Nephron (organoid): ENCODE measurements around the gene KPNA5.
"Not testable (repeated sequence)": the region's sequence is repeated elsewhere in the genome, so short reads cannot be mapped to it uniquely, and the experiment has no call there.

Experiments
- H3K27ac Mint-ChIP-seq, 3 experiments: 2 replicates each; pipeline ENCODE4 v1.8.0; 2020; ENCODE audit warnings: mixed read lengths in 3 of 3, mild to moderate bottlenecking in 2 of 3, moderate library complexity in 1 of 3
- H3K27me3 Mint-ChIP-seq: 2 replicates; pipeline ENCODE4 v1.8.0; 2021; ENCODE audit warnings: low read depth, mild to moderate bottlenecking, moderate library complexity, mixed read lengths
- H3K36me3 Mint-ChIP-seq: 2 replicates; pipeline ENCODE4 v1.8.0; 2020; ENCODE audit warnings: low read depth, mixed read lengths
- H3K4me1 Mint-ChIP-seq: 2 replicates; pipeline ENCODE4 v1.8.0; 2020; ENCODE audit warnings: mixed read lengths
- H3K4me3 Mint-ChIP-seq, 3 experiments: 2 replicates each; pipeline ENCODE4 v1.8.0; 2020; ENCODE audit warnings: mild to moderate bottlenecking in 3 of 3, mixed read lengths in 3 of 3, moderate library complexity in 2 of 3
- H3K9me3 Mint-ChIP-seq: 2 replicates; pipeline ENCODE4 v1.8.0; 2020; ENCODE audit warnings: mixed read lengths
- TF ChIP-seq, protein P1 (sequence below), 3 experiments: fragments of 200-600 bp; sonication (generic); IDR thresholded peaks; one replicate each; pipeline ENCODE4 v1.5.0; 2021; ENCODE audit warnings: antibody characterized with exemption in 3 of 3; ENCODE audit not compliant: unreplicated experiment in 3 of 3

The KPNA5 gene

DNA sequence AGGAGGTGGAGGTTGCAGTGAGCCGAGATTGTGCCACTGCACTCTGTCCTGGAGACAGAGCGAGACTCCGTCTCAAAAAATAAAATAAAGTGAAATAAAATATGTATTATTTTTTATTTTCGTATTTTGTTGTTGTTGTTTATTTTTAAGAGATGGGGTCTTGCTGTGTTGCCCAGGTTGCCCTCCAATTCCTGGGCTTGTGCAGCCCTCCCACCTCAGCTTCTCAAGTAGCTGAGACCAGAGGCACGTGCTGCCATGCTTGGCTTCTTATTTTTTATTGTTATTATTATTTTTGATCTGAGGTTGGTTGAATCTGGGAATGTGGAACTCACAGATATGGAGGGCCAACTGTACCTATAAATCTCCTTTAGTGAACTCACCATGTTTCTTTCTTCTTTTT is 10.1 kb downstream of the KPNA5 start:
- Mint-ChIP-seq H3K4me1 (peaks cover 28% of the 10 kb centered on the region), H3K9me3 (no peaks in the 10 kb centered on the region), H3K4me3 (no peak overlapping the region), H3K27ac (no peak overlapping the region), H3K27me3 (no peaks in the 10 kb centered on the region), H3K36me3 (peaks cover 58% of the 10 kb centered on the region)
- TF ChIP-seq, protein P1, sequence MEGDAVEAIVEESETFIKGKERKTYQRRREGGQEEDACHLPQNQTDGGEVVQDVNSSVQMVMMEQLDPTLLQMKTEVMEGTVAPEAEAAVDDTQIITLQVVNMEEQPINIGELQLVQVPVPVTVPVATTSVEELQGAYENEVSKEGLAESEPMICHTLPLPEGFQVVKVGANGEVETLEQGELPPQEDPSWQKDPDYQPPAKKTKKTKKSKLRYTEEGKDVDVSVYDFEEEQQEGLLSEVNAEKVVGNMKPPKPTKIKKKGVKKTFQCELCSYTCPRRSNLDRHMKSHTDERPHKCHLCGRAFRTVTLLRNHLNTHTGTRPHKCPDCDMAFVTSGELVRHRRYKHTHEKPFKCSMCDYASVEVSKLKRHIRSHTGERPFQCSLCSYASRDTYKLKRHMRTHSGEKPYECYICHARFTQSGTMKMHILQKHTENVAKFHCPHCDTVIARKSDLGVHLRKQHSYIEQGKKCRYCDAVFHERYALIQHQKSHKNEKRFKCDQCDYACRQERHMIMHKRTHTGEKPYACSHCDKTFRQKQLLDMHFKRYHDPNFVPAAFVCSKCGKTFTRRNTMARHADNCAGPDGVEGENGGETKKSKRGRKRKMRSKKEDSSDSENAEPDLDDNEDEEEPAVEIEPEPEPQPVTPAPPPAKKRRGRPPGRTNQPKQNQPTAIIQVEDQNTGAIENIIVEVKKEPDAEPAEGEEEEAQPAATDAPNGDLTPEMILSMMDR (IDR thresholded peaks at IDR 0.05; ENCODE audit: unreplicated experiment in 3 of 3): no peak

DNA sequence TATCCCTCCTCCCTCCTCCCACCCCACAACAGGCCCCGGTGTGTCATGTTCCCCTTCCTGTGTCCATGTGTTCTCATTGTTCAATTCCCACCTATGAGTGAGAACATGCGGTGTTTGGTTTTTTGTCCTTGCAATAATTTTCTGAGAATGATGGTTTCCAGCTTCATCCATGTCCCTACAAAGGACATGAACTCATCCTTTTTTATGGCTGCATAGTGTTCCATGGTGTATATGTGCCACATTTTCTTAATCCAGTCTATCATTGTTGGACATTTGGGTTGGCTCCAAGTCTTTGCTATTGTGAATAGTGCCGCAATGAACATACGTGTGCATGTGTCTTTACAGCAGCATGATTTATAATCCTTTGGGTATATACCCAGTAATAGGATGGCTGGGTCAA is 11.9 kb downstream of the KPNA5 start:
- not testable (repeated sequence) for H3K27ac Mint-ChIP-seq

DNA sequence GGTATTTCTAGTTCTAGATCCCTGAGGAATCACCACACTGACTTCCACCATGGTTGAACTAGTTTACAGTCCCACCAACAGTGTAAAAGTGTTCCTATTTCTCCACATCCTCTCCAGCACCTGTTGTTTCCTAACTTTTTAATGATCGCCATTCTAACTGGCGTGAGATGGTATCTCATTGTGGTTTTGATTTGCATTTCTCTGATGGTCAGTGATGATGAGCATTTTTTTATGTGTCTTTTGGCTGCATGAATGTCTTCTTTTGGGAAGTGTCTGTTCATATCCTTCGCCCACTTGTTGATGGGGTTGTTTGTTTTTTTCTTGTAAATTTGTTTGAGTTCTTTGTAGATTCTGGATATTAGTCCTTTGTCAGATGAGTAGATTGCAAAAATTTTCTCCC is 12.3 kb downstream of the KPNA5 start:
- not testable (repeated sequence) for H3K4me3 Mint-ChIP-seq, H3K9me3 Mint-ChIP-seq, H3K27me3 Mint-ChIP-seq, H3K4me1 Mint-ChIP-seq, H3K27ac Mint-ChIP-seq
- H3K36me3 Mint-ChIP-seq: peaks cover 67% of the 10 kb centered on the region

More for the DNA sequence above, 11.9 kb downstream of the KPNA5 start:
- H3K4me3 Mint-ChIP-seq, H3K27me3 Mint-ChIP-seq, H3K9me3 Mint-ChIP-seq: not testable (repeated sequence)
- Mint-ChIP-seq H3K4me1 (peaks cover 11% of the 10 kb centered on the region), H3K36me3 (peaks cover 63% of the 10 kb centered on the region)

DNA sequence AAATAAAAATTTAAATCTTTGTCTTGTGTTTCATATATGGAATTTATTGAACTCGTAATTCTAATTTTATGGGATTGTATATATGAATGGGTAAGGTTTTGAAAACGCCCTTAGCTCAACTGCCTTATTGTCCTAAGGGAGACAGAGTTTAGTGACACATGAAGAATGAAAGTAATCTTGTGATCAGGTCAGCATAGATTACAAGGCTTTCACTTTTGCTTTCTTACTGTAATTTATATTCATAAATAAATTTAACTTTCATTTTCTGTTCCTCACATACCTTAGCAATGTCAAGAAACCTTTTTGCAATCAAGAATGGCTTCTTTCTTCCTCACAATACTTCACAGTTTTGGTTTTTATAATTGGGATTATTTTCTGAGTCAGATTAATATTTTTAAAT is 14.4 kb downstream of the KPNA5 start:
- Mint-ChIP-seq H3K36me3 (peaks cover 69% of the 10 kb centered on the region), H3K4me1 (no peaks in the 10 kb centered on the region)

DNA sequence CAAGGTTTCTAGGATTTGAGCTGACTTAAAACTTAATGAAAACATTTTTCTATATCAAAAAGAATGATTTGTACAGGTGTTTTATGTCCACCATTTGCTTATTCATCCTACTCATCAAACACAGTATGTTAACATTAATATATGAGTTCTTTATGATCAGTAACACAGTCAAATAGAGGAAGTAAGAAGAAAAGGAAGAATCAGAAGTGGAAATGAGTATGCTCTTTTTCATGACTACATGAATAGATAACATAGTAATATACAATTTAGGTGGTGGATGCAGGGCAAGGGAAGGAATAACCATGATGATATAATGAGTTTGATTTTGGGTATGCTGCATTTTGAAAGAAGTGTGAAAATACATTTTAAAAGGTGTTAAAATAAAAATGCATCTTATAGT is 16.5 kb downstream of the KPNA5 start:
- TF ChIP-seq, protein P1 (IDR thresholded peaks at IDR 0.05; ENCODE audit: unreplicated experiment in 3 of 3): no peak
- H3K27ac Mint-ChIP-seq: no peak overlapping the region
- no peaks in the 10 kb centered on the region for H3K9me3 Mint-ChIP-seq
- H3K36me3 Mint-ChIP-seq: peaks cover 66% of the 10 kb centered on the region
- no peak overlapping the region for H3K4me3 Mint-ChIP-seq
- no peaks in the 10 kb centered on the region for H3K4me1 Mint-ChIP-seq
- no peaks in the 10 kb centered on the region for H3K27me3 Mint-ChIP-seq

More for the DNA sequence above, 14.4 kb downstream of the KPNA5 start:
- Mint-ChIP-seq H3K27me3 (no peaks in the 10 kb centered on the region), H3K4me3 (no peak overlapping the region), H3K9me3 (no peaks in the 10 kb centered on the region), H3K27ac (no peak overlapping the region)
- TF ChIP-seq, protein P1 (IDR thresholded peaks at IDR 0.05; ENCODE audit: unreplicated experiment in 3 of 3): no peak

DNA sequence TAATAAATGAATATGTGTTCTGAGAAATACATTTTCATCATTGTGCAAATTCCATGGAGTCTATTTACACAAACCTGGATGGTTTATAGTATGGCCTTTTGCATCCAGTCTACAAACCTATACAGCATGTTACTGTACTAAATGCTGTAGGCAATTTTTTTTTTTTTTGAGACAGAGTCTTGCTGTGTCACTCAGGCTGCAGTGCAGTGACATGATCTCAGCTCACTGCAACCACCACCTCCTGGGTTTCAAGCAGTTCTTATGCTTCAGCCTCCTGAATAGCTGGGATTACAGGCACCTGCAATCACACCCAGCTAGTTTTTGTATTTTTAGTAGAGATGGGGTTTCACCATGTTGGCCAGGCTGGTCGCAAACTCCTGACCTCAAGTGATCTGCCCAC is 22.9 kb downstream of the KPNA5 start:
- not testable (repeated sequence) for H3K27ac Mint-ChIP-seq, H3K27me3 Mint-ChIP-seq, H3K4me1 Mint-ChIP-seq, H3K4me3 Mint-ChIP-seq, H3K9me3 Mint-ChIP-seq
- peaks cover 48% of the 10 kb centered on the region for H3K36me3 Mint-ChIP-seq

DNA sequence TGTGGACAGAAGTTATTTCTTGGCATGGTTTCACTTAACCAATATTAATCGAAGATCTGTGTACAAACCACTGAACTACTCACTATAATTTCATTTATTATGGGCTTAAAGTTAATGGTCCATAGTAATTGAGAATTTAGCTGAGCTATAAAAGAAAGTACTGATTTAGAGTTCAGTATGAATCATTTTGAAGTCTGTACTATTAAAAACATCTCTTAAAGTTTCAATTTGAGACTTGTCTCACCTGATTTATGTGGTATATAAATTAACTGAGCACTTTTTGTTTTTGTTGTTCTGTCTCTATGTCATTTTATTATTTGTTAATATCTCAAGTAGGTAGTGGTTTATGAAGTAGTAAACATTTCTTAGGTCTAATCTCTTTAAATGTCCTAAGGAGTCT is 24.9 kb downstream of the KPNA5 start:
- H3K27me3 Mint-ChIP-seq: no peaks in the 10 kb centered on the region
- H3K36me3 Mint-ChIP-seq: peaks cover 50% of the 10 kb centered on the region
- no peak overlapping the region for H3K4me3 Mint-ChIP-seq
- no peaks in the 10 kb centered on the region for H3K9me3 Mint-ChIP-seq
- no peaks in the 10 kb centered on the region for H3K4me1 Mint-ChIP-seq
- TF ChIP-seq, protein P1 (IDR thresholded peaks at IDR 0.05; ENCODE audit: unreplicated experiment in 3 of 3): no peak
- no peak overlapping the region for H3K27ac Mint-ChIP-seq

DNA sequence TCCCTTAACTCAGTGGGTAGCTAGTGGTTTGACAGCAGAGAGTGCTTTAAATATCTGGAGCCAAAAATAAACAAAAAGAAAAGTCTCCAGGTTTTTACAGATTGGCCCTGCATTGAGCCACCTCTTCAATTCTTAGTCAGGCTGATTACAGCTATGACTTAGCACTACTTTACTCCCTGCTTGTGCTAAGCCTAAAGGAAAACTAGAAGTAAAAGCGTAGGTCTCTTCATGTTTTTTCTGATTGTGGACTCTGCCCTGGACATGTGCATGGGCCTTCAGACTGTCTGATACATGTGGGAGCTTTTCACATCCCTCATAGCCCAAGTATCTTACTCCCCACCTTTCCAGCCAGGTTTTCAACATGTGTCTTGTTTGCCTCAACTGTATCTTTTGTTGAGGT is 33.3 kb downstream of the KPNA5 start:
- H3K27me3 Mint-ChIP-seq: no peaks in the 10 kb centered on the region
- peaks cover 79% of the 10 kb centered on the region for H3K36me3 Mint-ChIP-seq
- no peak overlapping the region for H3K4me3 Mint-ChIP-seq
- no peak overlapping the region for H3K27ac Mint-ChIP-seq
- peaks cover 20% of the 10 kb centered on the region for H3K9me3 Mint-ChIP-seq
- TF ChIP-seq, protein P1 (IDR thresholded peaks at IDR 0.05; ENCODE audit: unreplicated experiment in 3 of 3): no peak
- H3K4me1 Mint-ChIP-seq: no peaks in the 10 kb centered on the region
